GM12878 (cell line): ENCODE measurements around the gene DNAJC12. TPM values are rescaled to one million over a fixed set of nuclear protein-coding genes. Genes with fewer than 3 reads are reported as not detected.

Source experiments
- ATAC-seq: fragments of 200-7000 bp; cut with Tn5 transposase; 3 replicates; pipeline ENCODE4 v1.9.1; 2020; ENCODE audit warnings: mild to moderate bottlenecking, moderate library complexity
- BruUV-seq: library from RNA; stranded (reverse); fragments of 400-500 nt; replicated peaks from 2 replicates; lab custom pipeline; 2021; lab: Mats Ljungman, UMichigan
- CTCF ChIA-PET: fragments of 300-600 bp; sonication (Branson Sonifier 250); formaldehyde crosslinking; extraction: SDS; loops from one replicate; lab custom pipeline; 2021; ENCODE audit warnings: inconsistent platforms; lab: Yijun Ruan, JAX
- POLR2A ChIA-PET: fragments of 350-600 bp; formaldehyde crosslinking; extraction: SDS; loops from one replicate; lab custom pipeline; 2021; ENCODE audit warnings: inconsistent platforms; lab: Charles Lee
- RAD21 ChIA-PET: fragments of 300-600 bp; sonication (Branson Sonifier 250); formaldehyde crosslinking; loops from one replicate; lab custom pipeline; 2023; ENCODE audit warnings: antibody characterized with exemption; ENCODE audit not compliant: unreplicated experiment; lab: Charles Lee
- SMC1A ChIA-PET: fragments of 300-600 bp; sonication (Branson Sonifier 250); formaldehyde crosslinking; loops from one replicate; lab custom pipeline; 2023; ENCODE audit not compliant: unreplicated experiment, uncharacterized antibody; lab: Charles Lee
- DNase-seq: peaks from one replicate; pipeline ENCODE4 v3.0.0-alpha.2; 2011; ENCODE audit warnings: low read depth, low spot score
- FAIRE-seq: peaks from 3 replicates; lab custom pipeline; 2011; peaks lifted over from hg19 to GRCh38; lab: Jason Lieb, UNC
- H2AFZ ChIP-seq: 2 replicates; pipeline ENCODE4 v1.6.0; 2011; ENCODE audit warnings: low read depth, low read length, control low read depth; ENCODE audit not compliant: control insufficient read depth
- H3K27ac ChIP-seq: 2 replicates; pipeline ENCODE4 v1.5.1; 2011; ENCODE audit warnings: control low read depth; ENCODE audit not compliant: control insufficient read depth, insufficient read depth
- H3K27me3 ChIP-seq, 2 experiments: replicated peaks in 1 of 2; 2 replicates each; pipeline versions ENCODE4 v1.6.0 to v1.6.1; 2011; ENCODE audit warnings: low read length in 1 of 2; ENCODE audit not compliant: control insufficient read depth in 2 of 2, insufficient read depth in 2 of 2
- H3K36me3 ChIP-seq, 2 experiments: 2 replicates each; pipeline ENCODE4 v1.5.1; 2011; ENCODE audit warnings: low read length in 1 of 2; ENCODE audit not compliant: control insufficient read depth in 2 of 2, insufficient read depth in 2 of 2
- H3K4me1 ChIP-seq: 2 replicates; pipeline ENCODE4 v1.6.1; 2011; ENCODE audit warnings: mild to moderate bottlenecking, low read length, moderate library complexity, mixed read lengths; ENCODE audit not compliant: control insufficient read depth, insufficient read depth
- H3K4me2 ChIP-seq: 2 replicates; pipeline ENCODE4 v1.6.0; 2011; ENCODE audit warnings: control low read depth; ENCODE audit not compliant: control insufficient read depth, insufficient read depth
- H3K4me3 ChIP-seq: fragments of 200-600 bp; sonication (generic); 2 replicates; pipeline ENCODE4 v1.5.1; 2016
- H3K79me2 ChIP-seq: 2 replicates; pipeline ENCODE4 v1.6.0; 2011; ENCODE audit warnings: low read length; ENCODE audit not compliant: control insufficient read depth, insufficient read depth
- H3K9ac ChIP-seq: 2 replicates; pipeline ENCODE4 v1.8.0; 2011; ENCODE audit warnings: low read length, control low read depth, mixed read lengths; ENCODE audit not compliant: control insufficient read depth, insufficient read depth
- H3K9me3 ChIP-seq: replicated peaks from 3 replicates; pipeline ENCODE4 v1.5.1; 2011; ENCODE audit warnings: mild to moderate bottlenecking, low read length; ENCODE audit not compliant: control insufficient read depth, insufficient read depth
- H4K20me1 ChIP-seq: 2 replicates; pipeline ENCODE4 v1.6.0; 2011; ENCODE audit not compliant: control insufficient read depth, insufficient read depth
- CHD1 ChIP-seq: IDR thresholded peaks from 2 replicates; pipeline ENCODE4 v1.6.1; 2012; ENCODE audit warnings: low read depth, low read length, improper control_type of control experiment
- CUX1 ChIP-seq: IDR thresholded peaks from 2 replicates; pipeline ENCODE4 v1.6.1; 2012; ENCODE audit warnings: improper control_type of control experiment, low read depth, low read length; ENCODE audit not compliant: insufficient replicate concordance
- HDAC2 ChIP-seq: fragments of 200-600 bp; sonication (generic); IDR thresholded peaks from 2 replicates; pipeline ENCODE4 v1.6.1; 2017
- HSF1 ChIP-seq: fragments of 150-350 bp; IDR thresholded peaks from 2 replicates; pipeline ENCODE4 v1.6.1; 2014; ENCODE audit warnings: mild to moderate bottlenecking, low read depth, low read length
- IKZF1 ChIP-seq: fragments of 450-650 bp; conservative IDR thresholded peaks from 2 replicates; pipeline ENCODE4 v1.6.1; 2017; ENCODE audit warnings: antibody characterized with exemption, mild to moderate bottlenecking
- MTA2 ChIP-seq: fragments of 450-650 bp; IDR thresholded peaks from 2 replicates; pipeline ENCODE4 v1.6.1; 2016; ENCODE audit warnings: low read depth, mild to moderate bottlenecking, moderate library complexity
- MYB ChIP-seq: fragments of 150-350 bp; IDR thresholded peaks from 2 replicates; pipeline ENCODE4 v1.6.1; 2014; ENCODE audit warnings: mild to moderate bottlenecking, low read depth, low read length, borderline replicate concordance
- NBN ChIP-seq: fragments of 450-650 bp; IDR thresholded peaks from 2 replicates; pipeline ENCODE4 v1.6.1; 2016
- NR2C1 ChIP-seq: fragments of 450-650 bp; IDR thresholded peaks from 2 replicates; pipeline ENCODE4 v1.6.1; 2017; ENCODE audit warnings: antibody characterized with exemption, mild to moderate bottlenecking, moderate library complexity
- RB1 ChIP-seq: fragments of 450-650 bp; formaldehyde crosslinking; IDR thresholded peaks from 2 replicates; pipeline ENCODE4 v1.6.1; 2017; ENCODE audit warnings: mild to moderate bottlenecking, borderline replicate concordance
- RELA ChIP-seq: fragments of 450-650 bp; IDR thresholded peaks from 2 replicates; pipeline ENCODE4 v1.8.0; 2014; ENCODE audit warnings: borderline replicate concordance; ENCODE audit not compliant: partially characterized antibody
- TCF3 ChIP-seq: IDR thresholded peaks from 2 replicates; pipeline ENCODE4 v1.6.1; 2012; ENCODE audit warnings: low read depth, mild to moderate bottlenecking, low read length, borderline replicate concordance; ENCODE audit not compliant: insufficient read depth
- ZNF24 ChIP-seq: fragments of 450-650 bp; IDR thresholded peaks from 2 replicates; pipeline ENCODE4 v1.6.1; 2017; ENCODE audit warnings: antibody characterized with exemption, mild to moderate bottlenecking
- WGBS: methylation state at CpG from one replicate; pipeline ENCODE4 v1.1.6; 2016; ENCODE audit warnings: low lambda C conversion rate; ENCODE audit not compliant: insufficient replicate concordance, insufficient coverage; ENCODE audit errors: missing lambda C conversion rate; 5-methylcytosine and 5-hydroxymethylcytosine counted together
- in situ Hi-C: fragments of 300-500 bp; cut with MboI; formaldehyde crosslinking; loops from 9 replicates; pipeline ENCODE4 v1.14.3; 2018; ENCODE audit warnings: mixed read lengths
- intact Hi-C: fragments of 100-400 bp; cut with micrococcal nuclease; formaldehyde crosslinking; loops from one replicate; pipeline ENCODE4 v1.14.2; 2022; ENCODE audit not compliant: unreplicated experiment
- polyA plus RNA-seq, 11 experiments: library from polyadenylated mRNA; depleted of rRNA in 4 of 11; unstranded in 6 of 11; stranded (reverse) in 5 of 11; fragments of >200 nt; fragmentation: Nextera tagmentation in 4 of 11; fragmentation: Illumina TruSeq in 1 of 11; extraction: Ambion mirVana in 4 of 11; extraction: Trizol in 1 of 11; gene quantifications; 1 replicate in 1 of 11; 2 replicates in 10 of 11; pipeline versions ENCODE4 v1.2.1 to v1.2.3, GENCODE V29; 2011 to 2016; ENCODE audit warnings: inconsistent platforms in 2 of 11, missing spikeins in 2 of 11, low read depth in 1 of 11
- total RNA-seq, 4 experiments: library from RNA; depleted of rRNA in 3 of 4; stranded (reverse); fragments of >200 nt in 3 of 4; fragmentation: Illumina TruSeq in 1 of 4; extraction: Trizol in 1 of 4; gene quantifications; 2 replicates each; pipeline versions ENCODE4 v1.2.1 to v1.2.3, GENCODE V29; 2013 to 2021

Gene DNAJC12
- total and polyA plus RNA-seq, 10 of the 15 experiments (the other 5 are each of a cell fraction or from before 2014, with no cell fraction given) = 1.1 to 4.5 (median 3.0) TPM

GRCh38 chr10:67807855-67808456, 30.0 kb downstream of the DNAJC12 start:
- ChIA-PET SMC1A (interaction anchor here (0.5 kb wide), 1 partner anchor 10 kb away, joined by 3 read pairs; no protein-coding TSS in a partner anchor), POLR2A (no interaction called here), CTCF (interaction anchor here (0.6 kb wide), 1 partner anchor 19 kb away, joined by 3 read pairs; no protein-coding TSS in a partner anchor), RAD21 (no interaction called here)
- no peaks in the 10 kb centered on the region; a peak in 1 of 4 replicates for H3K27me3 ChIP-seq
- intact Hi-C loops = no loop called here
- no peaks in the 10 kb centered on the region for H4K20me1 ChIP-seq
- no peak overlapping the region for H3K9ac ChIP-seq
- H3K4me2 ChIP-seq = no peak overlapping the region
- no peaks in the 10 kb centered on the region for H3K36me3 ChIP-seq
- no peak overlapping the region for H3K27ac ChIP-seq
- no TSS peak for BruUV-seq
- H3K4me1 ChIP-seq = no peaks in the 10 kb centered on the region
- ATAC-seq (no peak), DNase-seq (no peak), FAIRE-seq (no peak)
- in situ Hi-C loops = no loop called here
- TF ChIP-seq CHD1 (no peak), MTA2 (no peak), NR2C1 (no peak), RELA (no peak), HSF1 (no peak), CUX1 (no peak), ZNF24 (no peak), IKZF1 (no peak), HDAC2 (no peak), TCF3 (no peak), NBN (no peak), RB1 (no peak), MYB (no peak)
- no peaks in the 10 kb centered on the region; the same call in 2 of the 3 replicates for H3K9me3 ChIP-seq
- H3K79me2 ChIP-seq = no peaks in the 10 kb centered on the region
- H3K4me3 ChIP-seq = no peak overlapping the region
- no peak overlapping the region for H2AFZ ChIP-seq
- 68% methylated on average over 4 of the region's 4 CpGs for WGBS
